NCI-H748 (cell line): Measurements from ENCODE around the gene LRRC49.

Source experiments
- DNase-seq: peaks from one replicate; lab custom pipeline; 2025; ENCODE audit not compliant: unreplicated experiment; lab: John Stamatoyannopoulos, UW

Gene LRRC49

DNA sequence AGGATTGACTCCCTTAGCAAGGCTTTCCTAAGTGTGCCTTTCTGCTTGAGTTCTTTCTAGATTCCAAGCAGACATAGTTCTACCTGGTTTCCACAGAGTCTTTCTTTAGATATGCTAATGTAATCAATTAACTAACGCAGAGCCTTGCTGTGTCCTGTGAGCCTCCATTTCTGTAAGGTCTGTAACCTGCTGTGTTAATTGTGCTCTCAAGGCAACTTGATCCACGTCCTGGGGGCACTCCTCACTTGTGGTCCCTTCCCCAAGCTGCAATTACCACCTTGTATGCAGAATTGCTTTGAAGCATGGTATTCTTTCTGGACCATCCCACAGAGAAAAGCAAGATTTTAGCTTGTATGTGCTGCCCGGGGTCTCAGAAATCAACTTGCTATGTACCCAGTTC is 193.2 kb downstream of the LRRC49 start:
- peak; percentile 26 for DNase-seq

DNA sequence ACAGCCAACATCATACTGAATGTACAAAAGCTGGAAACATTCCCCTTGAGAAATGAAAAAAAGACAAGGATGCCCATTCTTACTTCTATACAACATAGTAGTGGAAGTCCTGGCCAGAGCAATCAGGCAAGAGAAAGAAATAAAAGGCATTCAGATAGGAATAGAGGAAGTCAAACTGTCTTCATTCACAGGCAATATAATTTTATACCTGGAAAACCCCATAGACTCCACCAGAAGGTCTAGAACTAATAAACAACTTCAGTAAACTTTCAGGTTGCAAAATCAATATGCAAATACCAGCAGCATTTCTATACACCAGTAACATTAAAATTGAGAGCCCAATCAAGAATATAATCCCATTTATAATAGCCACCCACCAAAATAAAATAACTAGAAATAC is 195.5 kb downstream of the LRRC49 start:
- DNase-seq, result no peak

DNA sequence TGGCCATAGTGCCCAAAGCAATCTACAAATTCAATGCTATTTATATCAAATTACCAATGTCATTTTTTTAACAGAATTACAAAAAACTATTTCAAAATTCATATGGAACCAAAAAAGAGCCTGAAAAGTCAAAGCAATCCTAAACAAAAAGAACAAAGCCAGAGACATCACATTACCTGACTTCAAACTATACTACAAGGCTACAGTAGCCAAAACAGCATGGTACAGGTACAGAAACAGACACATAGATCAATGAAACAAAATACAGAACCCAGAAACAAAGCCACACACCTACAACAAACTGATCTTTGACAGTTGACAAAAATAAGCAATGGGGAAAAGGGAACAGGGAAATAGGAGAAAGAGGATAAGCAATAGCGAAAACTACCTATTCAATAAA is 196.1 kb downstream of the LRRC49 start:
- DNase-seq, result no peak

DNA sequence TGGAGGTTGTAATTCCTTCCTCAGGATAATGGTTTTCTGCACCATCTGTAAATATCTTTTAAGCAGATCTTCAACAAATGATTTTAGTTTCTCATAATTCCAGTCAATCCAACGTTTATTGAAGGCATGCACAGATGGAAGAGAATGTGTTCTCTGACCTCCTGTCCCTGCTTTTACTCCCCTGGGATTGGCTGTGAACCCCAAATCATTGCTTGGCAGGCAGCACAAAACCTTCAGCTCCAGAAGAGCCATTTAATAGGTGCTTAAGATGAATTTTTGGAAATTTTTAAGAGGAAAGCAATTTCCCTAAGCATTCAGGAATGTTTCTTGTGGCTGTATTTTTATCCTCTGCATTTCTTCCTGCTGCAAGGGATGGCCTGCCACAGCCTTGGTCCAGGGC is 197.2 kb downstream of the LRRC49 start:
- no peak for DNase-seq

DNA sequence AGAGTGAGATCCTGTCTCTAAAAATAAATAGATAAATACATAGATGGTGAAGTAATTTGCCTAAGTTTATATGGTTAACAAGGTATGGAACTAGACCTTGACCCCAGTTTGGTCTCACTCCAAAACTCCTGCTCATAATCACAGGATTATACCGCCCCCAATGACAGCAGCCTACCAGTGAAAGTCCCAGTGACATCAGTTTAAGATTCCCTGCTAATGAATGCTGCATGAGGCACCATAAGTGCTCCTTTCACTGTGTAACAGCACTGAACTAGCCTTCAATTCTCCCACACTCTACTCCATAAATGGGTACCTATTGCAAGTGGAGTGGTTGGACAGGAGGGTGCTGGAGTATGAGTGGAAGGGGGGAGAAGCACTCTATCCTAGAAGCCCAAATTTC is 199.0 kb downstream of the LRRC49 start:
- no peak for DNase-seq

DNA sequence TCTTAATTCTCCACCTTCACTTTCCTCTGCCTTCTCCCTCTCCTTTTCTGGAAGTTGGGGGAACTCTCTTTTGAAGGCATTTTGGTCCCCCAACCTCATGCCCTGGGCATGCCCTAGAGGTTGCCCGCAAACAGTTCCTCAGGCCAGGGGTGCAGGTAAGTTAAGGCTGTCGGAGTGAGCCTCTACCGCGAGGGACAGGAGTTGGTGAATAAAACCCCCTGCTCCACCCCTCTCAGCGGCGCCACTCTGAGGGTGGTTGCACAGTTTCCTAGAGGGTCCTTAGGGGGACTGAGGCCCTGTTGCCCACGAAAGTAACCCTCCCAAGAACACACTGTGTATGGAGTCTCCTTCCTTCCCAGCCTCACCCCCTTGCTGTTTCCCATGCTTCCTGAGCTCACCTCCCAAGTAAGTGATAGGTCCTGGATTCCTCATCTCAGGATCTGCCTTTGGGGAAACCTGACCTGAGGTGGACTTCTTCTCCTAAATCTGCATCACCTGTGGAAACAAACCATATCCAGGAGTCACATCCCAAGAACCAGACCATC is 199.5 kb downstream of the LRRC49 start:
- DNase-seq, result no peak

DNA sequence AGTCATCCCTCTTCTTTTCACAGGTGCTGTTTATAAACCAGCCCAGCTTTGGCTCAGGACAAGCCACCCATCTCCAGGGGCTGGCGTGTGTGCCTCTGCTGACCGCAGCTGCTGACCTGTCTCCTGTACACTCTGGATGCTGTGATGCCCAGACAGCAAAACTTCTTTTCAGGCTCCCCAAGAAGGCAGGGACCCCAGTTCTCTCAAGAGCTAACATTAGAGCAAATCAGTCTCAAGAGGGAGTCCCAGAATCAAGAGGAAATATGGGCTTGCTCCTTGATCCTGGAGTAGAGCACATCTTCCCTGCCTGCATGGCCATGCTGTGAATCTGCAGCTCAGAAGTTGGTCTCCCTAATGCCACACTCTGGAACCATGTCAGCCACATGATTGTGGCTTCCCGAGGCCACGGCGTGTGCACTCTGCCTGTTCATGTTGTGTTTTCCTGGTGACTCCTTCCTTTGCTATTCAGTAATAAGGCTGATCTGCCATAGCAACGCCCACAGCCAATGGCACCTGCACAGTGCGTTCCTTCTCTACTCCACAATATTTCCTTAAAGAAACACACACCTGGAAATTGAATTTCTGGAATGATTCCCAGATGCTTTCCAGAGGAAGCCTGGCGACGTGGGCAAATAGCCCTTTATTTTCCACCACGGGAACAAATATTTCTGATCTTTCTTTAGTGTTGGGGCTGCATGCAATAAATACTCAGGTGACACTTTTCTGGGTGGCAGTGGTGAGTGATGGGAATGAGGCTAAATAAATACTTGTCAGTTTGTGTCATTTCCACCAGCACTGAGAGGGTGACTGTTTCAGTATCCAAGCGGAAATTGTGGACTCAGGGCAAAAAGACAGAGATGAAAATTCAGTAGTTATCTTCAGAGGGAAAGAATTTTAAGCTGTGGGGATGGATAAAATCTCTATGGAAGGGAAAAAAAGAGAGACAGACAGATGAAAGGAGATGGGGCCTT is 200.7 kb downstream of the LRRC49 start:
- DNase-seq, result peak; percentile 43

DNA sequence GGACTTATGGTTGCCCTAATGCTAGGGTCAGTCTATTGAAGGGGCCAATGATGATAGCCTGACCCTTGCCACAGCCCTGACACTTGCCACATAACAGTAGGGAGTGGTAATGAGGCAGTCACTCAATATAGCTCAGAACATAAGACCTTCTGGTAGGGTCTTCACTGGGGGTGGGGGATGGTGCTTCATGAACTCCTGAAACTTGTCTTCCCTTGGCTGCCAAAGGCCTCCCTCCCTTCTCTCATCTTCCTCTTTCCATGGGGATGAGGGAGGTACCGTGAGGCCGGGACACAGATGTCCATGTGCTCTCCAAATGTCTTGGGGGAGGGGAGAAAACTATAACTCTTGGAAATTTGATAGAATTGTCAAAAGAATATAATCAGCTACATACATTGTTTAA is 201.5 kb downstream of the LRRC49 start:
- no peak for DNase-seq

DNA sequence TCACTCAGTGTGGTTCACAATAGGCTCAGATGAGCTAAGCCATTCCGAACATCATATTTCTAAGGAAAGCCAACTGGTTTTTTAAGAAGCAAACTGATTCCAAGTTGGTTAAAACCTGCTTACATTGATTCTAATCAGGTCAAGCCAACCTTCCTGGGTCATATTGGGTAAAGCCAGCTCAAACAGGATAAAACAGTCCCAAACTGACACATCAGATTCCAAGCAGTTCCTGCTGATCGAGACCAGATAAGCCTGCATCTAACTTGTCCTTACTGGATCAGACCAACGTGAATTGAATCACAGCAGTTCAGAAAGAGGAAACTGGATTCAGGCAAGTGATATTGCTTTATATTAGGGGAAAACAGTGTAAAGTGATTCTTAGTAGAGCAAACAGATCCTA is 204.1 kb downstream of the LRRC49 start:
- no peak for DNase-seq

DNA sequence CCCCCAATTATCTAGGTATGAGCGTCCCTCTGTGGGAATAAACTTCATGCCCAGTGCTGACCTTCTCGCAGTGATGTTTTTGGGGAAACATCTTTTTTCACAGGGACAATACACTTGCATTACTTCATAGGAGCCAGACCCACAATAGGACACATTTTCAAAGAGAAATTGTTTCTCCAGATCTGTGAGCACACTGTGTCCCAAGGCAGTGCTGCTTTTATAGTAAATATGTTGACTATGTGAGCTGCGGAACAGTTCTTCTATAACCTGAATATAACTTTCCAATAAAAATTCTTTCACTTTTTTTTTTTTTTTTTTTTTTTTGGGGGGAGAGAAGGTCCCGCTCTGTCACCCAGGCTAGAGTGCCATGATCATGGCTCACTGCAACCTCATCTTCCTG is 205.3 kb downstream of the LRRC49 start:
- no peak for DNase-seq

DNA sequence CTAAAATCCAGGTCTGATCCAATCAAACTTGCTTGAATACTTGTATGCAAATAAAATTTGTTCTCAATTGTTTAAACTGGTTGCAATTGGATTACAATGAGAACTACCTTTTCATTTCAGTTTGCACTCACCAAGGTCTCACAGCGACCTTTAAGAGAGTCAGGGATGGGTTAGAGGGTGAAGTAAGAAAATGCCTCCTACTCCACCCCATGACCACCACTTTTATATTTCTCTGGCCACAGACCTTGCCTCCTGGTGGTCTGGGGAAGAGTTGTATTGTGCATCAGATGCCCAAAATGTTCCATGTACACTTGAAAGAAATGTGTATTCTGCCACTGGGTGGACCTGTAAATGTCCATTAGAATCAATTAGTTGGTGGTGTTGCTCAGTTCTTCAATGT is 206.3 kb downstream of the LRRC49 start:
- no peak for DNase-seq
